HG03064 (cell line): ENCODE data around the gene ARAF.
"Not testable (repeated sequence)": the region's sequence is repeated elsewhere in the genome, so short reads cannot be mapped to it uniquely, and the experiment has no call there.

ENCODE experiments used
- ATAC-seq: cut with Tn5 transposase; IDR thresholded peaks from one replicate; pipeline ENCODE4 v1.9.1; 2021; ENCODE audit warnings: low read depth; ENCODE audit not compliant: unreplicated experiment

The ARAF gene

DNA sequence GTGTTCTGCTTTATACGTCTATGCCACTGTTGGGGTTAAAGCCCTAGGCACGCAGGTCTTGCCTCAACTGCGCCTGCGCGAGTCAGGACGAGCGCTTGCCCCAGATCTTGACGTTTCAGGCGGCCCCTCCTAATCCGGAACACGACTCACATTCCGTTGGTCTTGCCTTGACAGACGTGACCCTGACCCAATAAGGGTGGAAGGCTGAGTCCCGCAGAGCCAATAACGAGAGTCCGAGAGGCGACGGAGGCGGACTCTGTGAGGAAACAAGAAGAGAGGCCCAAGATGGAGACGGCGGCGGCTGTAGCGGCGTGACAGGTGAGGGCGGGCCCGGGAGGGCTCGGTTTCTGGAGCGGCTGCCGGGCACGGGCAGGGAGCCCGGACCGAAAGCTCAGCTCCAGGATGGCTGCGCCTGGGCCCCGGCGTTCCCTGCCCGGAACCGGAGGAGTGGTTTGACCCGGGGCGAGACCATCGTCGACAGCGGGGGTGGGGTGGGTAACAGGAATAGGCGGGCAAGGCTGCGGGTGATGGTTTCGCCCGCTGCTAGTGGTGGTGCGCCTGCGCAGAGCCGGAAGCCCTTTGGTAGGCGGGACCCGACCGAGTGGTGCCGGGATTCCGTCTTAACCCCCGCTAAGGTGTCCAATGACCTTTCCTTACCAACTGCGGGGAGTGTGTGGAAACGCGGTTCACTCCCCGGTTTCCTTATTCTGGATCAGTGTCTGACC is at the start of gene ARAF:
ARAF (plus strand) TSS at position 272 of the 725 bp plus-strand sequence. CDS start 1,763 bp downstream, outside the sequence.
- ATAC-seq = peak; percentile 82

DNA sequence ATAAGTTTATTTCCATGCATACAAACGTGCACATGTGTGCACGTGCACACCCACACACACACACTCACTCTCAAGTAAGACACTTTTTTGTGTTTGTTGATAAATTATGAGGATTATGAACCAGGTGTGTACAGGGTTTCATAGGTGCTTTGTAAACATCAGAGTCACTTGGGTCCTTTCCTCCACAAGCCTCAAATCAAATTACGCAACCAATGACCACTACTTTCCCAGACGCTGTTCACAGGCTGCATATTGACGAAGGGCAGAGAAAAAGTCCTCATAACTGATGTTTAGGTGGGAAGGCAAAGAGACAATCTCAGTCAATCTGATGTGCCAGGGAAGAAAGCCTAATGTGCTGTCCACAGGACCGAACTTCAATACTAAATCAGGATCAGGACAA is 48.6 kb upstream of the ARAF start:
- ATAC-seq = not testable (repeated sequence)

DNA sequence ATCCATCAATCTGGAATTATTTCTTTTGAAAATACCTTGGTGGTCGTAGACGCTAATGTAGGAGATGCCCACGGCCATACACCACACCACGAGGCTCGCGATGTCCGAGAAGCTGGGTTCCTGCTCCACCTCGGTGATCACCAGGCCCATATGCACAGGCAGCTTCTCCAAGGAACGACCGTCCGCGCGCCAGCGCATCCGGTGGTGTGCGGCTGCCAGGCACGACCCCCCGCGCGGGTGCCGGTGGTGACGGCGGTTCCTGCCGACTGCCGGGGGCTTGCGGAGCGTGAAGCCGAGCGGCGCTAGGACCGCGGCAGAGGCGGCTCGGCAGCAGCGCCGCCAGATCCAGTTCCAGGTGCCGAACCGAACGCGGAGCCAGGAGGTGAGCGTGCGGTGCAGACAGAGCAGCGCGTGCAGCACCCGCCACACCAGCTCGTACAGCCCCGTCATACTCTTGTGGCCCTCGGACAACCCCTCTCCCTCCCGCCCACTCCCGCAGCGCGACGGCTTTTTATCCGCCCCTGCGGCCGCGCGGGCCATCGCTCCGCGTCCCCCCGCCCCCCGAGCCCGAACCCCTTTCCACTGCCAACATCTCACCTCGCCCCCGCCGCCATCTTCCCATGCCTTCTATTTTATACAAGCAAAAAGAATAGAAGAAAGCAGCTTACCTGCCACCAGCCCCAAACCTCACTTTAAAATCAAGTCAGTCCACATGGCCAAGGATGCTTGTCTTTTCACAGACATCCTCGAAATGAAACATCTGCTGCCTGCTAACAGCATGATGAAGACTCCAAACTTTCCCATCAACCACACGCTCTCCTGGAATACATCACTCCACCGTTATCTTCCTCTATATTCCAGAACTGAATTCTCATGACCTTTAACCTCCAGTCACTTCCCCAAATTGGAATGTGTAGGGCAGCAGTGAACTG is 47.7 kb upstream of the ARAF start:
- ATAC-seq = not testable (repeated sequence)

GRCh38 chrX:47514533-47515235 is 46.3 kb upstream of the ARAF start:
- no peak for ATAC-seq

GRCh38 chrX:47515941-47516665 is 44.9 kb upstream of the ARAF start:
- no peak for ATAC-seq

- no peak for ATAC-seq
Observed at GRCh38 chrX:47518144-47518543, 42.9 kb upstream of the ARAF start.

DNA sequence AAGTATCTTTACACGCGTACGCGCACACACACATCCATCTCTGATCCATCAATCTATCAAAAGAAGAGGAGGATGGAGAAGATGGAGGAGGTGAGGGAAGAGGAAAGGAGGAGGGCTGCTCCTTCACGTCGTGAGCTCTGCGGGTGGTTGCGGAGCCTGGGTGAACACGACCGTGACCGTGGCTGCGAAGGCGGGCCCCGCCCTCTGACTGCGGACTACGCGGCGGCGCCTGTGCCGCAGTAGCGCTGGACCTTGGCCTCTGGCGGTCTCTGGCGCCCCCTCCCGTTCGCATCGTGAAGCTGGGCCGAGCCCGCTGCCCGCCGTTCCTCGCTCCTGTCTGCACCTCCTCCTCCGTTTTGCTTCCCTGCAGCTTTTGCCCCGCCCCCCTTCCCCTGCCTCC is 37.7 kb upstream of the ARAF start:
- no peak for ATAC-seq

DNA sequence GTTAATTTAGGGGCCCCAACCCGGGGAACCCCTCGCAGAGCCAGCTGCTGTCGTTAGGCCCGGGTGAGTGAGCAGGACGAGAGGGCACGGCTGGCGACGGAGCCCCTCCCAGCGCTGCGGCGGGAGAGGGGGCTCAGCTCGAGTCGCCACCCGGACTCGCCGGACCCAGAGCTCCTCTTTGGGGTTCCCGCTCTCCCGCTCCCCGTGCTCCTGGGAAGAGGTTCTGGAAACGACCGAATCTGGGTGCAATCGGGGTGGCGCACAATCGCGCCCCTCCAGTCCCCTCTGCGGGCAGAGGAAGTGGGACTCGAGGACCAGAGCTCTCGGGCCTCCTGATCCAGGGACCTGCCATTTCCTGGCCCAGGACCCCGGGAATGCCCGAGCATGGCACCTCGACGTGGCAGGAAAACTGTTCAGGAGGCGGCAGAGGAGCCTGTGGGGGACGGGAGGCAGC is 37.3 kb upstream of the ARAF start:
- ATAC-seq = no peak

DNA sequence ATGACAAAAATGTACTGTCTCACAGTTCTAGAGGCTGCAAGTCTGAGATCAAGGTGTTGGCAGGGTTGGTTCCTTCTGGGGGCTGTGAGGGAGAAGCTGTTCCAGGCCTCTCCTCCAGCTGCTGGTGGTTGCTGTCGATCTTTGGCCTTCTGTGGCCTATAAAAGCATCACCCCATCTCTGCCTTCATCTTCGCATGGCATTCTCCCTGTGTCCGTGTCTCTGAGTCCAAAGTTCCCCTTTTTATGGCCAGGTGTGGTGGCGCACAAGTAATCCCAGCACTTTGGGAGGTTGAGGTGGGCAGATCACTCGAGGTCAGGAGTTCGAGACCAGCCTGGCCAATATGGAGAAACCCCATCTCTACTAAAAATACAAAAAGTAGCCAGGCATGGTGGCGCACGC is 31.5 kb upstream of the ARAF start:
- ATAC-seq = no peak

DNA sequence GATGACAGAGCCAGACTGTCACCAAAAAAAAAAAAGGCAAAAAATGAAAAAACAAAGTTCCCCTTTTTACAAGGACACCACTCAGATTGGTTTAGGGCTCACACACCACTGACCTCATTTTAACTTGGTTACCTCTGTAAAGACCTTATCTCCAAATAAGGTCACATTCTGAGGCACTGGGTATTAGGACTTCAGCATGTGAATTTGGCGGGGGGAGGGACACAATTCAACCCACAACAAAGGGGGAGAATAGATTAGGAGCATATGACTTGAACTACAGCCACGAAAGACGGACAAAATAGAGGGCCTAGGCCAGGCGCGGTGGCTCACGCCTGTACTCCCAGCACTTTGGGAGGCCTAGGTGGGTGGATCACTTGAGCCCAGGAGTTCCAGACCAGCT is 31.0 kb upstream of the ARAF start:
- ATAC-seq = no peak

GRCh38 chrX:47539860-47540259 is 21.1 kb upstream of the ARAF start:
- ATAC-seq = no peak

- no peak for ATAC-seq
Observed at GRCh38 chrX:47540754-47541538, 20.1 kb upstream of the ARAF start.

DNA sequence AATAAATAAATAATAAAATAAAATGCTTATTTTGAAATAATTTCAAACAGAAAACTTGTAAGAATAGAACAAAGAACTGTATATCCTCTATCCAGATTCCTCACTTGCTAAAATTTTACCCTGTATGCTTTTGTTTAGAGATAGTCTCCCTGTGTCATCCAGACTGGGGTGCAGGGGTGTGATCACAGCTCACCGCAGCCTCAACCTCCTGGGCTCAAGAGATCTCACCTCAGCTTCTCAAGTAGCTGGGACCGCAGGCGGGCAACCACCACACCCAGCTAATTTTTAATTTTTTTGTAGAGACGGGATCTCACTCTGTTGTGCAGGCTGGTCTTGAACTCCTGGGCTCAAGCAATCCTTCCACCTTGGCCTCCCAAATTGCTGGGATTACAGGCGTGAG is 17.5 kb upstream of the ARAF start:
- no peak for ATAC-seq

DNA sequence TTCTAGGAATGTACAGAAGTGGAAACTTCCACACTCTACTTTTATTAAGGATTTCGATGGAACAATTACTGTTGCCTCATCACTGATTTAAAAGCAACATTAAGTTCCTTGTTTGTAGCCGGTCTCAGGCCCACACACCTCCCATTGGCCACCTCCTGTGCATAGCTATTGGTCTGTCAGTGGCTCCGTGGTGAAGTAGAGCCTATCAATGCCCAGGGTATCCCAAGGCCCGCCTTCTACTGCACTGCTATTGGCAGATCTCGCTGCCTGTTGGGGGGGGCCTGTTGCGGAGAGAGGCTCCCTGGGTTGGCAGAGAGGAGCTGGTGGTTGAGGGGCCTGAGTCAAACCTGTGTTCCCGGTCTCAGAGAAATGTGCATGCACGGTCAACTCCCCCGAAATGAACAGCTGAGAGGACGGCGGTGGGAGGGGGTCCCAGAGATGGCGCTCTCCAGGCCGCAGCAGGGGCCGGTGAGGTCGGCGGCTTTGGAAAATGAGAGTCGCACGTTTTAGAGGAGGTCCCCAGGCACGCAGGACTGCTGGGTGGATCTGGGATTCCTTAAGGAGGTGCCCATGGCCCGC is 4.9 kb upstream of the ARAF start:
- peak; percentile 87 for ATAC-seq

DNA sequence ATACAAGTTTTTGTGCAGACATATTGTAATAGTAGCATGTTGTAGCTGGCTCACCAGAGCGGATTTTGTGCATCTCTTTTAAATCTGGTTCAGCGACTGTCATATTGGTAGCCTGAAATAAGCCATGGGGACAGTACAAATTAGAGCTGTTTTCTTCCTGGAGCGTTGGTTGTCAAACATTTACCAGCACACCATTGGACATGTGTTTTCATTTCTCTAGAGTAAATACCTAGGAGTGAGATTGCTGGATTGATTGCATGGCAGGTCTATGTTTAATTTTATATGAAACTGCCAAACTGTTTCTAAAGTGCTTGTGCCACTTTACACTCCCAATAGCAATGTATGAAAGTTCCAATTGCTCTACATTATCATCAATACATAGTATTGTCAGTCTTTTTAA is 2.6 kb upstream of the ARAF start:
- ATAC-seq = no peak

GRCh38 chrX:47560179-47560933 is 649 bp upstream of the ARAF start:
- ATAC-seq = no peak

GRCh38 chrX:47561659-47562151 is 700 bp downstream of the ARAF start:
- no peak for ATAC-seq

- ATAC-seq = no peak
Observed at GRCh38 chrX:47562615-47563243, 1.7 kb downstream of the ARAF start.
